SIG-M5 treated with dmso at 0.1 percent for 504 hours (cell line): Measurements from ENCODE around the gene PARVA.

Experiments used
- DNase-seq: peaks from one replicate; lab custom pipeline; 2025; ENCODE audit not compliant: unreplicated experiment; lab: John Stamatoyannopoulos, UW

The PARVA gene

DNA sequence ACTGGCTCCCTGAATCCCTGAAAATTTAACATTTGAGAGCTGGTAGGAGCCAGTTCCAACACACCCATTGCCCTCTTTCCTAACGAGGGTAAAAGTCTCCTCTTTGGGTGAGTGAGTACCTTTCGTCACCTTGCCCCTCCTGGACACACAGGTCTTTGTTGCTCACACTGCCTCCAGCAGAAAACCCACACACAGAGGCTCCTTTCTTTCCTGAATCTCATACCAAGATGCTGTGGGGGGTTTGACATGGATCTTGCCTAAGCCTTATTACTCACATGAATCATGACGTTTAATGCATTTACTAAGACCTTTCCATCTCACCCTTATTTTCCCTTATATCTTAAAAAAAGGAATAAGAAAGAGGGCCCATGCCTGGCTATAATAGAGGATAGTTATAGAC, 53.0 kb downstream of the PARVA start:
- DNase-seq, result no peak

DNA sequence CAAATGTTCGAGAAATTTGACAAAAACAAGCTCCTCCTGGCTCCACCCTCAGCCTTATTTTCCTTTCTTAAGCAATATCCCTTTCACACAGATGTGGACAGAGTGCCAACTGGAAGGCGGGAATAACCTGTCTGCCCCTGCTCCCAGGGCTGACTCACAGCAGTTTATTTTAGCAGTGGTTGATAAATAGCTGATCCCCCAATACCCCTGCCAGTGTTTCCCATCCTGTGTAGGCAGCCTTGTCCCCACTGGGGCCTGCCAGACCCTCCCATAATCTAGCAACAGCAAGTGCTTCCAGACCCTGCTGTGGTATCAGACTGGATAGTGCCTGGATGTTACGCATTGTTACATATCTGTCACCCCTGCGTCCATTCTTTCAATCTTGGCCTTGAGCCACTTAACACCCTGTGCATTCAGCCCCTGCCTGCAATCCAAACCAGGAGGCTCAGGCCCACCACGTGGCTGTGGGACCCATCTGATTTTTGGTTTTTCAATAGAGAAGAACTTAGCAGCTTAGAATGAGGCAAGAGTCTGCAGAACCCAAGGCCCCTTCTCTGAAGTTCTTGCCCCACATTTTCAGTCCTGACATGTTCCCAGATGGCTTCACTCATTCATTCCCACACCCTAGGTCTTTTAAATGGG, 53.7 kb downstream of the PARVA start:
- DNase-seq, result no peak

DNA sequence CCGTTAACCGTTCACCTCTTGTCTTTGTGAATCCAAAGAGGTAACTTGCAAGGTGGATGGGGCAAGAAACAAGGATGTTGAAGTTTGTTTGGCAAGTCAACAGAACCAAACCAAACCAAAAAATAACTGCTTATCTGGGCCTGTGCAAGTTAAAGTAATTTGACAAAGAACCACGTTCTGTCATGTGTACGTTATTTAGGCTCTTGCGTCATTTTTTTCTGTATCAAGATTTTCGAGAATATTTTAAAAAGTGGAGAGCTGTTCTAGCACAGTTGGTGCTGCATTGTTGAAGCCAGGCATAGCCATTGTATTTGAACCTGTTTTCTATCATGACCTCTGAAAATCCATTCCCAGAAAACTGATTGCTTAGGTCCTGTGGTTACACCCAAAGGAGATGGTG, 55.1 kb downstream of the PARVA start:
- no peak for DNase-seq

DNA sequence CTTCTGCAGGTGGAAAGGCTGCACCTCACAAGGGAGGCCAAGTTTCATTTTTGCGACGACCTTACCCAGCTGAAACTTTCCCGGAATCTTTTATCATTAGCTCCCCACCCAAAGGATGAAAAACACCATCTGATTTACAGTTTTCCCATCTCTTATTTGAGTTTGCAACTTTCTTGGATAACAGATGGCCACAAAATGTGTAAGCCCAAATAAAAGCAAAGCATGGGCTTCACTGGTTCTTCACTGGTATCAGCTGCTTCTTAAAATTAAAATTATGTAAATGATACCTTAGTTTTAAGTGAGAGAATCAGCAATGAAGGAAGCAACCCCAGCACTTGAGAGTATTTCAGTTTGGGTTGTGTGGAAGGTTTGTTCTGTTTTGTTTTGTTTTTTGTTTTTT, 55.8 kb downstream of the PARVA start:
- no peak for DNase-seq

DNA sequence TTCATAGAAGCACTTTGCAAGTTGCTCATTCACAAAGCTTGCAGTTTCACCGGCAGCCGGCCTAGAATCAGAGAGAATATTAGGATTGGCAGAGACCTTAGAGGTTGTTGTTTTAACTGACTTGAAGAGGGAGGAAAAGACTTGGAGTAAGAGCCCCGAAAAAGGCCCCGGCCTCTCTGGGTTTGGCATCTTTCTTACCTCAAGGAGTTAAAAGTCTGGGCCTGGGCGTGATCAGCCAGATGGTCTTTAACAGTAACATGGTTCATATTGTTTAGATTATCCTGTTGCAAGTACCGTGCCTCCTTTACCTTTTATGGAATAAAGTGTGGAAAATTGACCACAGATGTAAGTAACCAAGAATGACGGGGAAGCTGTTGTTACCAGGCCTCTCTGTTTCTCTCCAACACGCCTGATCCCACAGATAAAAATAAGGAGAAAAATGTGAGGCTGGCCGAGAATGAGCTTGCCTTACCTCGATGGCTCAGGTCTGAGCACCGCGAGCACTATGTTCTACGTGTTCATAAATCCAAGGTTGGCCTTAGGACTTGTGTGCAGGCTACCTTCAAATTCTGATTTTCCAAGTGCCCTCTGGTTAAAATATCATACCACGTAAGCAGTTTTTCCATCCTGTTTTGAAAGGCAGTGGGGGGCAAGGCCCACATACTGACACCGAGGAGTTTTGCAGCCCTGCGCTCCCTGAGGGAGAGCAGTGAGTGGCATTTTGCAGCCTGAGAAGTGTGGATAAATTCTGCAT, 56.4 kb downstream of the PARVA start:
- no peak for DNase-seq

DNA sequence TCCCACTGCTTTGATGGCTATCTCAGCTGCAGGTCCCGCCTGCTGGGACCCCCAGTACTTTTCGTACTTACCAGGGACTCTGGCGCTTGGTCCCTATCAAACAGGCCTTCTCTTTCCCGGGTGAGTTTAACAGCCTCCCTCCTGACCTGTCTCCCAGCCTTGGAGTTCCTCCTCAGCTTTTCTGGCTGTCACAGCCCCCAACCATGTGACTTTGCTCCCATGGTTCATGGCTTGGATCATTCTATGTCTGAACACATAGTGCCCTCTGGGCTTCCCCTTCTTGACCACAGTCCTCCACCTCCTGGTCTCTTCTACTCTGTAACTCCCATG, 56.9 kb downstream of the PARVA start:
- DNase-seq, result no peak

DNA sequence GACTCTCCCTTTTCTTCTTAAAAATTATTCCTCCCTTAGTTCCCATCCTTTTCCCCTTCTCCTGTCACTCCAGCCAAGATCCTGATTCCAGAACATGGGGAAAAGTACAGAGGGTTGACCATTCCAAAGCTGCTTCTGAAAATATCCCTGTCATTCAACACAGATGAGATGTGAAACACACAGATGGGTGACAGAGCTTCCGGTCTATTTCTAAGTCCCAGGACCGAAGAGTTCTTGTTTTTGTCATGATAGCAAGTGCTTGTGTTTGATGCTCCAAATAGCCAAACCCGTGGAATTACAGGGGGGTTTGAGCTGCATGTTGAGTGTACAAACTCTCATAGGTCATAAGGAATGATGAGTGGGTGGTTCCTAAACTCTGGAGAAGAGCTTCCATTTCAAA, 57.9 kb downstream of the PARVA start:
- no peak for DNase-seq

DNA sequence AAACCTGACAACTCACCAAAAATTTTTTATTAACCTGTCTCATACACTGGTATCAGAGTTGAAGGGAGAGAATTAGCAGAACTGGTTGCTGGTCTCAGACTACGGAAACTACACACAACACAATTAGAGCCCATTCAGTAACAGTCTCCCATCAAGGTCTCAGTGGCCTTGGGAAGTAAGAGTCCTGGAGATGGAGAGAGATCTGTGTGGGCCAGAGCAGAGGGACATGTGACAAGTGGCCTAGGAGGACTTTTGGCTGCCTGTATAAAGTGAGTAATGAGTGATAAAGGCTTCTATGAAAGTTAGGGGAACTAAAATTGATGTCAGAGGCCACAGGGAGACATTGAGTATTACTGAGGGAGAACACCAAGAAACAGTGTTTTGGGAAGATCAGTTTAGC, 58.9 kb downstream of the PARVA start:
- no peak for DNase-seq

DNA sequence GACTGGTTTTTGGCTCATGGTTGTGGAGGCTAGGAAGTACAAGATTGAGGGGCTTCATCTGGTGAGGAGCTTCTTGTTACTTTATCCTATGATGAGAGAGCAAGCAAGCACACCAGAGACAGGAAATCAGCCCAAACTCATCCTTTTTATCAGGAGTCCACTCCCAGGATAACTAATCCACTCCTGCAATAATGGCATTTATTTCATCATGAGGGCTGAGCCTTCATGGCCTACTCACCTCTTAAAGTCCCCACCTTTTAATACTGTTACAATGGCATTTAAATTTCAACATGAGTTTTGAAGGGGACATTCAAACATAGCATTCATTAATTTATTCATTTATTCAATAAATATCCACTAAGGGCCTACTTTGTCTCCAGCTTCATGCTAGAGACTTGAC, 60.9 kb downstream of the PARVA start:
- DNase-seq, result no peak

DNA sequence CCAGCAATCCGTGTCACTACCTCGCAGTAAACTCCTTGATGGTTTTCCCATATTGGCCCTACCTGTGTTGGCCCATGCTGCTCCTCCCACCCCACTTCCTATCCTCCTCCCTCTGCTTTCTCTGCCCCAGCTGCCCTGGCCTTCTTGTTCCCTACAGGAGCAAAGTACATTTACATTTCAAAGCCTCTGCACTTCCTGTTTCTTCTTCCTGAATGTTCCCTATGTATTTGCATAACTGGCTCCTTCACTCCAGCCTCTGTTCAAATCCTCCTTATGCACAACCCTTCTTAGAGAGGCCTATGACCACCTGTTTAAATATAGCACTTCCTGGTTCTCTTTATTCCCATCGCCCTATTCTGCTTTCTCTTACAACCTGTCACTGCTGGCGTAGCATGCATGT, 62.2 kb downstream of the PARVA start:
- peak; percentile 2 for DNase-seq

DNA sequence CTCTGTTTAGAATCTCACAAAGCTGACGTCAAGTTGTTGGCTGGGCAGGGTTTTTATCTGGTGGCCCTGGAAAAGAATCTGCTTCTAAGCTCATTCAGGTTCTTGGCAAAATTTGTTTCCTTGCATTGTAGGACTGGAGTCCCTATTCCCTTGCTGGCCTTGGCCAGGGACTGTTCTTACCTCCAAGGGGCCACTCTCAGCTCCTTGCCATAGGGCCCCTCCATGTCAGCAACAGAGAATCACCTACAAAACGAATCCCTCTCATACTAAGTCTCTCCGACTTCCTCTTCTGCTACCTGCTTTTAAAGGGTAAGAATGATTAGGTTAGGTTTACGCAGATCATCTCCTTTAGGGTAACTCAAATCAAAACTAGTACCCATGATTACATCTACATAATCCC, 63.2 kb downstream of the PARVA start:
- DNase-seq, result no peak

DNA sequence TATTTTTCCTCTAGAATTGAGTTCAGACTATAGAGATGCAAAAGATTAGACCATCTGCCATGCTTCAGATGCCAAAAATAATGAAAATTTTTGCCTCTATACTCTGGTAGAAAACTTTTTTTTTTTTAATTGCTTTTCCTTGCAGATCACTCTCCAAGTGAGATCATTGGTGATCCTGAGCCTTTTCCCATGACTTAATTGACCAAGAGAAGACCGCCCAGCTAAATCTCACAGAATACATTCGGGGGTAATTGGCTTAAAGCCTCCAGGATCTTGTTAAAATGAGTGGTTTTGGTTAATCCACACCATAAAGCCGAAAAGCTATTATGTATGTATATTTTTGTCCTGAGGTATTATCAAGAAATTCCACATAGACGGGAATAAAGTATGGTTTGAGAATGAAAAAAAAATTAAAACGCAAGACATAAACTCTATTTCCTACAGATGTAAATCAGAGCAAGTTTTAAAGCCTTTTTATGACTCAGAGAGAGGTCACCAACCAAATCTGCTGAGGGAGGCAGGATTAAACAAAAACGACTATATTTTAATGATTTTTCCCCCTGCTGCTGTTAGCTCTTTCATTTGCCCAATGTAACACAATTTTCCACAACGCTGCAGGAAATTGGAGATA, 64.0 kb downstream of the PARVA start:
- no peak for DNase-seq

DNA sequence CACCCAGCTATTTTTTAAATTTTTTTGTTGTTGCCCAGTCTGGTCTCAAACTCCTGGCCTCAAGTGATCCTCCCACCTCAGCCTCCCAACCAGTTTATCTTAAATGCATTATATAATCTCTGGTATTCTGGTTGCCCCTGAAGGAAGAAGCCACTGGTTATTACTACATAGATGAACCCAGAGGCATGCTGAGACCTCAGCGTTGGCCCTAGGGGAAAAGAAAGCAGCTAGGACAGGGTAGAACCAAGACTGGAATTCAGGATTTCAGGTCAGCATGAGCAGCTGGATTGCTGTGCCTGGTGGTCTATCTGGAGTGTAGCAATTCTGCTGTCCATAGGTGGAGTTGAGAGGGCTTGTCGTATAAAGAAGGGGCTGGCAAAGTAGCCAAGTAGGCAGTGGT, 67.2 kb downstream of the PARVA start:
- DNase-seq, result no peak

DNA sequence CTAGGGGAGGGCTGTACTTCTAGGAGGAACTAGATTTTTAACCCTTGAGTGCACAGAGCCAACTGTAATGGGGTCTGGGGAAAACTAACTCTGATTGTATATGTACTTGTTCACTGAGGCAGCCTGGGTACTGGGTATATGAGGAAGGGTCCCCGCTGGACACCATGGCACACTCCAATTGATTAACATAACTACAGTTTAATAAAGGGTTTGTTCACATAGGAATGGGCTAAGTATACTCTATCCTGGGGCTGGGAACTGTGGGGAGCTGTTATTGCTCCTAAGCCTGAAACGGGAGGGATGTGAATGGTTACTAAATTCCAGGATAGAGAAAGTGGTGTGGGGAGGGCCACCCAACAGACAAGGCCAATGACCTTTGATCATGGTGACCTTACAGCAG, 67.6 kb downstream of the PARVA start:
- DNase-seq, result no peak

DNA sequence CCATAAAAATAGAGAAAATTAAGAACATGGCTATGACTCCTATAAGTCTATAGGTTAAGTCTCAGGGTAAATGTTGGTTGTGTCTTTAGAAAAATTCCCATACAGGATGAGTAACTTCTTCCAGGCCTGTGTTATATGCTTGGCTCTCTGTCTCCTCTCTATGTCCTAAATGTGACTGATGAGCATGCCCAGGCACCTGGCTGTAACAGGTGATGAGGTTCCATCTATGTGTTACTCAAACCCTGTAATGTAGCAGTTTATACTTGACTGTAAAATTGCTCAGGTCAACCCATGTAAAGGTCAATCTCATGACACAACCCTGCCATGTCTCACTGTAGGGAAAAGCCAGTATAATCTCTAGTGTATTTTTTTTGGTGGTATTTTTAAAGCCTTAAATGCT, 69.5 kb downstream of the PARVA start:
- DNase-seq, result no peak

DNA sequence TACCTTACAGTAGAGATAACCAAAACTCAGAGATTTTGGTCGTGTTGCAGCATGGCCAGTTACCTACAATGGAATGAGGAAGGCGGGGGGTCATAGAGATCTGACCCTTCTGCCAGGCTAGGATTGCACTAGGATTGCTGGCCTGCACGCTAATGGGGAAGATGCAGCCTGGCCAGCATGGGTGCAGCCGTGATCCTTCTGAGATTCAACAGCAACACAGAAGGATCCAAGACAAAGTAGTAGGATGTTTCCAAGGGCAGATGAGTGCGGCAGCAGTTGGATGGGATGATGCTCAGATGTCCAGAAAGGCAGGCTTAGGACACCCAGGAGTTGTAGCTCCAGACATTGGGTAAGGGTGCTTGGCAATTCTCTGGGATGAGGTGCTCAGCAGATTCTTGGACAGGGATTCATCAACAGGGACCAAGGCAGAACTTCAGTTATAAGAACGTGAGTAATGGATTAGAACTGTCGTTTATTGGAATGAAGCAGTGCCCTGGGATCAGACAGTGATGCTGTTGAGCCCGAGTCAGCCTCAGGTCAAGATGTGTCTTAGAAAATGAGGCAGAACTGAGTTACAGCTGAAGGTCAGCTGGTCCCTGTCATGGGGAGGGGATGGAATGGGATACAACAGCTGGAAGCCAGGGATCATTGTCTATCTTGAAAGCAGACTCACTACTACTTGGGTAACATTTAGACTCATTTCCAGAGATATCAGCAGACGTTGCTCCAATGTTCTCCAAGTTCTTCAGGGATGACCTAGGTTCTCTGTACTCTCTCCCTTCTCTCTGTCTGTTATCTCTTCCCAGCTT, 71.0 kb downstream of the PARVA start:
- no peak for DNase-seq

DNA sequence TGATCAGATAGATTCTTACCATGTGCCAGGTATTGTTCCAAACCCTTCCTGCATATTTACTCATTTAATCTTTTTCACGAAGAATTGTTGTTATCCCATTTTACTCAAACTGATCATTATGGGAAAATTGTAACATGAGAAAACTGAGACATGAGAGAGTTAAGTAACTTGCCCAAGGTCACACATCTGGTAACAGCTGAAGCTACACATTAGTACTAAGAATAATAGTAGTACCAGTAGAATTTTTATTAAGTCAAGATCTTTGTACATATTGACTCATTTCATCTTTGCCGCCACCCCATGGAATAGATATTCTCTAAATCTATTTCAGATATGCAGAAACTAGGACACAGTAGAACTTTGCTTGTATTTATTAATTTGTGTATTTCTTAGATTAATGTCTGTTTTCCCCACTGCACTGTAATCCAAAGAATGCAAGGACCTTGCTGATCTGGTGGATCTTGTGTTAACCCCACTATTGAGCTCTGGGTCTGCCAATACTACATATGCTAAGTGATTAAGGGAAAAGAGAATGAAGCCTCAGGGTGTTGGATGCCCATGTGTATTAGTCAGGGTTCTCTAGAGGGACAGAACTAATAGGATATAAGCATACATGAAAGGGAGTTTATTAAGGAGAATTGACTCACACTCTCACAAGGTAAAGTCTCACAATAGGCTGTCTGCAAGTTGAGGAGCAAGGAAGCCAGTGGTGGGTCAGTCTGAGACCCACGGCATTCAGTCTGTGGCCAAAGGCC, 72.8 kb downstream of the PARVA start:
- DNase-seq, result no peak

DNA sequence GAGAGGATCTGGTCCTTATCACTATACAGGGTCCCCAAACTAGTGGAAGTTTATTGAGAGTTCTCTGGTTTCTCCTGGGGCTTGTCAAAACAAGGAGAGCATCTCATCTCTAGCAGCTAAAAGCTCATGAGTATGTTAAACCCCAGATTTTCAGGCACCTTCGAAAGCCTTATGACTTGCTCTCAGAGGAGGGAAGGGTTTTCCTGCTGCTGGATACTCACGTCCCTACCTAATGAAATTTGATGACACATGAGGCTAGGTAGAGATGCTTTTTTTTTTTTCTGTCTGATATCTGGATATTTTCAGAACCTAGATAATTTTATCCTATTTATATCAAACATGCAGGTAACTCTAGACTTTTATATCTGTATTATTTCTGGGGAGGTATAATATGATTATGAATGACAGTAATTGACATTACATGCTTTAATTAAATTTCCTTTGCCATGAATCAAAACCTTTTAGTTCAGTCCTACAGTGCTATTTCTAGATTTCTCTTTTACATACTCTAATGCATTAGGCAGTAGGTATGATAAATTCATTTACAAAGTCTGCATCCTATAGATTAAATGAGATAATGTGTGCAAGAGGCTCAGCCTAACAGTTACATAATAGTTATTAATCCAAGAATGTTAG, 73.9 kb downstream of the PARVA start:
- no peak for DNase-seq

DNA sequence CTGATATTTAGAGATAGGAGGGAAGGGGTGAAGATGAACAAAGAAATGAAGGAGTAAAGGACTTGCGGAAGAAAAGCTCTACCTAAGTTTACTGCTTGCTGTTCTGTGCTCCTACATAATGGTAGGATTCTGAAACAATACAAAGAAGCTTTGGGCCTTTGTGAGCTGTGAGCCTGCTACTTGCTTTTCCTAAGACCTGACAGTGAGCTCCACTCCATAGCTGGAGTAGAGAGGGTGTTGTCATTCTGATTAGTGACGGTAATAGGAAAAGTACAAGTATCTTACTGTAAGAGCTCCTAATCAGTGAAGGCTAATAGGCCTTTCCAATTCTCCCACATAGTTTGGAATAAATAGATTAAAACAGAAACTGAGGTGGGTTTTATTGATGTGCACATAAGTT, 75.9 kb downstream of the PARVA start:
- DNase-seq, result no peak

DNA sequence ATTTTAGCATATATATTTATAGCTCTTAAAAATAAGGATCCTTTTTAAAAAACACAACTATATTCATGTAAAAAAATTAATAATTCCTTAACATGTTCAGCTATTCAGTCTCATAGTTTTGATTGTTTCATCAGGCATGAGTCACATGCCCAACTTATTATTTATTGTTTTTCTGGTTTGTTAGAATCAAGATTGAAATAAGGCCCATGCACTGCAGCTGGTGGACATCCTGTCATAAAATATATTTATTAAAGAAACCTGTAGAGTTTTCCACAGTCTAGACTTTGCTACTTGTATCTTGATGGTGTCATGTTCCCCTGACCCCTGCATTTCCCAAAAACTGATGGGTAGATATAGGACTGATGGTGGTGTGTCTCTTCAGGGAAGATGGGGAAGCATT, 77.4 kb downstream of the PARVA start:
- no peak for DNase-seq

DNA sequence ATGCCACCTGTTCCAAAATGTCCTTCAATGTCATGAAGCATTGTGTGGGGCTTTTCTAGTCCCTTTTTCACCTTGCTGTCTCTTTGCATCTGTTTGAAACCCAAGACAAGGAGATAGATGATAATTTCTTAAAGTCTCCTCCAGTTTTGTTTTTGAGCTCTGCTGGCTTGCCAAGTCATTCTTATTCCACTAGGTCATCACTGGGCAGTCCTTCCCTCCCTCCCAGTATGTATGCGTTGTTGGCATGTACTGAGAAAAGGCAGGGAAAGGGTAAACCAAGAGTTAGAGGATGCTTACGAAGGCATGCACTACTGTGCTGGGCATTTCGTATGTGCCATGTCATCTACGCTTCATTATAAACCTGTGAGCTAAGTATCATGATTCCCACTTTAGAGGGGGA, 78.6 kb downstream of the PARVA start:
- DNase-seq, result no peak
